Measurements from ENCODE around the gene RNF223.

Gene RNF223

DNA sequence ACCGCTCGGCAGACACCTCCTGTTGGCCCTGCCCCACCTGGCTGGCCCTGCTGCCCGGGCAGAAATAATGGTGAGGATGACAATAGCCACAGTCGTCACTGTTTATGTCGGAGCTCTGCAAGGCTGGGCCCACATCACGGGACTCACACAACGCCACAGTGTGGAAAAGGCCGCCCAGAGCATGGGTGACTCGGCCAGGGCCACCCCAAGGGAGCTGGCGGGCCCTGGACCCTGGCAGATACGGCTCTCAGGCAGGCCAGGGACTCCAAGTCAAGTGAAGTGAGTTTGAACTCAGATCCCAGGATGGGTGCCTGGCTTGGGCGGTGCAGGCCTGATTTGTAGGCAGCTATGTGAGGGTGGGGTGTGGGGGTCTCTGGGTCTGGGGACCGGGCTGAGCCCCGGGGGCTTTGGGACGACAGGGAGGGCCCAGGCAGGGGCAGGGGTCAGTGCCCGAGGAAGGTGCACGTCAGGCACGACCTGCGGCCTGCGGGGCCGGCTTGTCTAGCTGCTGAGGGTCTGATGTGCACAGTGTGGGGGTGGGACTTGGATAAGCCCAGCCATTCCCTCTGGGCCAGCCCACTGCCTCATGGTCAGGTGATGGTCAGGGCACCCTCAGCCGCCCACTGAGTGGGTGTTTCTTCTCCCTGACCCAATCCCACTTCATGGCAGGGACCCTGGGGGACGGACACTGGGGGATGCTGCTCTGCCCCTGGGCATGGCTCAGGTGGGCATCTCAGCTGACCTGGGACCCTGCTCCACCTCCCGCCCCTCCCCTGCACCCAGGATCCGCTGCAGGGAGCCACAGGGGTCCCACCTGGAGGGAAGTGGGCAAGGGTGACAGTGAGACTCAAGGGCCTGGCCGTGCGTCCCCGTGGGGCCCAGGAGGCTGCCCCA, 1.0 kb downstream of the RNF223 start:
- ChIA-PET CTCF (interaction anchor here (0.8 kb wide), 1 partner anchor 89 kb away, joined by 3 read pairs; no protein-coding TSS in a partner anchor), POLR2A (no interaction called here)
- DNase-seq (ENCODE audit: extremely low spot score): no peak

DNA sequence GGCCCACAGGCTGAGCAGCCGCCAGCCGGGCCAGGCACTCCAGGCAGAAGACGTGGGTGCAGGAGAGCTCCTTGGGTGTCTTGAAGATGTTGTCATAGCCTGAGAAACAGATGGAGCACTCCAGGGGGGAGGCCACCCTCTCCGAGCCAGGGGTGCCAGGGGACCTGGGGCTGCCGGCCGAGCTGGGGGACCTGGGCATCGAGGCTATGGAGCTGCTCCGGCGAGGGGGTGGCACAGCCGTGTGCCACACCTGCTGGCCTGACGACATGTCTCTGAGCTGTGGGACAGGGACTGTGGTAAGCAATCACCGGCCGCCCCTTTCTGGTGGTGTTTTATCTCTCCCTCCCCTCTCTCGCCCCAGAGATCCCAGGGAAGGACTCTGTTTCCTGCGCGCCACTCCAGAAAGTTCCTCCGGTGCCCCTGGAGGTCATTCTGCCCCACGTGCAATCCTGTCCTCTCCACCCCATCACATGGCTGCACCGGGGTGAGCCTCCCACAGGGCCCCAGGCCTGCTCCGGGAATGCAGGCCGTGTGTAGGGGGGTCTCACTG, 1.7 kb downstream of the RNF223 start:
- ChIA-PET POLR2A (no interaction called here), CTCF (interaction anchor here (0.8 kb wide), 1 partner anchor 88 kb away, joined by 3 read pairs; no protein-coding TSS in a partner anchor)
- DNase-seq (ENCODE audit: extremely low spot score): no peak
- TF ChIP-seq HDGF (IDR thresholded peaks at IDR 0.05; ENCODE audit: borderline replicate concordance) (no peak), LEF1 (IDR thresholded peaks at IDR 0.05; ENCODE audit: borderline replicate concordance) (no peak), FOXA1 (IDR thresholded peaks at IDR 0.05) (no peak), FOXM1 (IDR thresholded peaks at IDR 0.05; ENCODE audit: borderline replicate concordance) (no peak), ZNF384 (IDR thresholded peaks at IDR 0.05) (no peak), SP1 (IDR thresholded peaks at IDR 0.05) (no peak), TARDBP (IDR thresholded peaks at IDR 0.05) (no peak), FOXK2 (IDR thresholded peaks at IDR 0.05) (no peak), L3MBTL2 (conservative IDR thresholded peaks at IDR 0.05) (no peak)
- TF ChIP-seq, protein P1, sequence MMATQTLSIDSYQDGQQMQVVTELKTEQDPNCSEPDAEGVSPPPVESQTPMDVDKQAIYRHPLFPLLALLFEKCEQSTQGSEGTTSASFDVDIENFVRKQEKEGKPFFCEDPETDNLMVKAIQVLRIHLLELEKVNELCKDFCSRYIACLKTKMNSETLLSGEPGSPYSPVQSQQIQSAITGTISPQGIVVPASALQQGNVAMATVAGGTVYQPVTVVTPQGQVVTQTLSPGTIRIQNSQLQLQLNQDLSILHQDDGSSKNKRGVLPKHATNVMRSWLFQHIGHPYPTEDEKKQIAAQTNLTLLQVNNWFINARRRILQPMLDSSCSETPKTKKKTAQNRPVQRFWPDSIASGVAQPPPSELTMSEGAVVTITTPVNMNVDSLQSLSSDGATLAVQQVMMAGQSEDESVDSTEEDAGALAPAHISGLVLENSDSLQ (IDR thresholded peaks at IDR 0.05): no peak

More for the DNA sequence above, 1.0 kb downstream of the RNF223 start:
- TF ChIP-seq LEF1 (IDR thresholded peaks at IDR 0.05; ENCODE audit: borderline replicate concordance): no peak
- no peak for TF ChIP-seq ARNT (IDR thresholded peaks at IDR 0.05)

DNA sequence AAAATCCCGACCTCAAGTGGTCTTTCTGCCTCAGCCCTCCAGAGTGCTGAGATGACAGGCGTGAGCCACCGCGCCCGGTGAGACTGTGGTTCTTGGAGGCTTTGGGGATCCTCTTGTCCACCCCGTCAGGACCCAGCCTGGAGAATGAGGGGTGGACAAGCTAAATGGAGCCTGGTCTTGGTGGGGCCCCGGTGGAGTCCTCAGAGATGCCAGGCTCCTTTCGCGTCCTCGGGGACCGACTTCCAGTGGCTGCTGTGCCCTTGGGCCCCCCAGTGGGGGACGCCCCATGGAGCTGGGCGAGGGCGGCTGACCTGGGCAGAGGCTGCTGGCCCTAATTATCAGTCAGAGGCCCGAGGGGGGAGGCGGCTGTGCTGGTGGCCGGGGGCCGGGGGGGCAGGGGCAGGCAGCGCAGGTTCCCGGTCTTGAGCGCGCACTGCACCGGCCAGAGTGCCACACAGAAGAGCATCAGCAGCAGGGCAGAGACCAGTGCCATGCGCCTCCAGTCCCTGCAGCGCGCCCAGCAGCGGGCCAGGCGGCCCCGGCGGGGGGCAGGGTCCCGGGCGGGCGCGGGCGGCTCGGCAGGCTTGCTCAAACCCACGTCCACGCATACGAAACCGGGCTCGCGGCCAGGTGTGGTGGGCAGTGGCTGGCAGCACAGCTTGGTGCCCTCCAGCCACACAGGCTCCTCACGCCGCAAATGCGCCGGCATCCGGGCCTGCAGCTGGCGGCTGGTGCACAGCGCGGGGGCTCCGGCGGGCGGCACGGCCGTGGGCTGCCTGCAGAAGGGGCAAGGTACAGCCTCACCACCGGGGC, 2.4 kb downstream of the RNF223 start:
- TF ChIP-seq FOXA1 (IDR thresholded peaks at IDR 0.05) (no peak), L3MBTL2 (conservative IDR thresholded peaks at IDR 0.05) (no peak), HDGF (IDR thresholded peaks at IDR 0.05; ENCODE audit: borderline replicate concordance) (no peak), ZNF384 (IDR thresholded peaks at IDR 0.05) (no peak)
- DNase-seq (ENCODE audit: extremely low spot score): no peak
- ChIA-PET POLR2A (no interaction called here), CTCF (no interaction called here)

DNA sequence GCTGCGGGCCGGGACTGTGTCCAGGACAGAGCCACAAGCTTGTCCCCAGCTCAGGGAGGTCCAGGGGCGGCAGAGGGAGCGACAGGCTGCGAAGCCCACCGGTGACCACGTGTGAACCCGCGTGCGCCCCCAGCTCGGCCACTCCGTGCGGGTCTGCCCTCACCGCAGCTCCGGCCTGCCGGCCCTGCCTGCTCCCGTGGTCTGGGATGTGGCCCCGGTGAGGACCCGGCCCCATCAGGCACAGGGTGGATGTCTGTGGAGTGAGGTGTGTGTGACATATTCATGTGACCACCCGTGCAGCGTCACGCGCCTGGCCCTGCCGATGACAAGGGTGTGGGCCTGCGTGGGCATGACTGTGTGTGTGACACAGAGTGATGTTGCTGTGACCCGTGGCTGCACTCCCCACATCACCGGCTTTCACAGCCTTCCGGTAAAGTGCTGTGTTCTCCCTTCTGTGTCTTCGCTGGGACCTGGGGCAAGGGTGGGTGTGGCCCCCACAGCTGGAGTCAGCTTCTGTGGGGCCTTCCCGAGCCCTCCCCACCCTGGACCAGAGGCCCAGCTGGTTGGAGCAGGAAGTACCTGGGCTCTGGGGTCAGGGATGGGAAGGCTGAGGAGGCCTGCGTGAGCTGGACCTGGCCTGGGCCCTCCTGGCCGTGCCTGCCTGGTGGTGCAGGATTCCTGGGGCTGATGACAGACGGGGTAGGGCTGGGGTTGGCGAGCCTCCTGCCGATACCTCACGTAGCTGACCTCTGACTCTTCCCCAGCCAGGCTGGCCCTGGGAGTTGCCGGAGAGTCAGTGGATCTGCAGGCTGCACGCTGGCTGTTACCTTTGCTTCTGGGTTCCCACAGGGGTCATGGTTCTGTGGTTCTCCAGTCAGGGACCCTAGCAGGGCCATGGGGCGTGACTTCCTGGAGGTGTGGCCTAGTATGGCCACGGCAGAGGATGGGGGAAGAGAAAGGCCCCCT, 4.1 kb downstream of the RNF223 start:
- ChIA-PET CTCF (no interaction called here), POLR2A (interaction anchor here (1.7 kb wide), 1 partner anchor 9 kb away, joined by 6 read pairs; no protein-coding TSS in a partner anchor)
- TF ChIP-seq BHLHE40 (IDR thresholded peaks at IDR 0.05; ENCODE audit: borderline replicate concordance) (no peak), LEF1 (IDR thresholded peaks at IDR 0.05; ENCODE audit: borderline replicate concordance) (no peak), HDGF (IDR thresholded peaks at IDR 0.05; ENCODE audit: borderline replicate concordance) (no peak), SUZ12 (IDR thresholded peaks at IDR 0.05) (no peak), FOXK2 (IDR thresholded peaks at IDR 0.05) (no peak), FOXA1 (IDR thresholded peaks at IDR 0.05) (no peak), FOXM1 (IDR thresholded peaks at IDR 0.05; ENCODE audit: borderline replicate concordance) (no peak)
- DNase-seq (ENCODE audit: extremely low spot score): no peak

DNA sequence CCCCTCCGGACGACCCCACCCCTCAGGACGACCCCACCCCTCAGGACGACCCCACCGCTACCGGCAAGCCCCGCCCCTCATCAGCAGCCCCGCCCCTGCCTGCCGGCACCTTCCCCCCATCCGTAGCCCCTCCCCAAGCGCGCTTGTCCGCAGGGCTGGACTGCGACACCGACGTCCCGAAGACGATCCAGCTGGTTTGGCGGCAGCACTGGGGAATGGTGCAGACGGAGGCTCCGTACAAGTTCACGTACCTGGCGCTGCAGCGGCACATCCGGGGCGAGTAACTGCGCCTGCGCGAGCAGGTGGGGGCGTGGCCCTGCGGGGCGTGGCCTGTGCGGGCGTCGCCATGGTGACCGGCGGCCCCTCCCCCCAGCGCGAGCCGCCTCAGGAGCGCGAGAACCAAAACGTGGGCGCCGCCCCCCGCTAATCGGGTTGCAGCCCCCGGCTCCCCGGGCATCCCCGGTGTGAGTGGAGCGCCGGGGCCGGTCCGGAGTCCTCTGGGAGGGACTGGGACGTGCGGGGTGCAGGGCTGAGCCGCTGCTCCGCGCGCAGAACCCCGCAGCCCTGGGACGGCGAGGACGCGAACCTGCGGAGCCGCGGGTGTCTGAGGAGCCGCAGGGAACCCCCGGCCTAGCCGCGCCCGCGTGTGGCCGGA, 4.9 kb downstream of the RNF223 start:
- POLR2A ChIA-PET: interaction anchor here (1.7 kb wide), 1 partner anchor 10 kb away, joined by 6 read pairs; no protein-coding TSS in a partner anchor
- peak; percentile 95 for DNase-seq (ENCODE audit: extremely low spot score)
- no peak for TF ChIP-seq FOXK2 (IDR thresholded peaks at IDR 0.05)
- TF ChIP-seq ELF4 (IDR thresholded peaks at IDR 0.05): no peak
- TF ChIP-seq BHLHE40 (IDR thresholded peaks at IDR 0.05; ENCODE audit: borderline replicate concordance): no peak
- no peak for TF ChIP-seq SUZ12 (IDR thresholded peaks at IDR 0.05)
- no peak for TF ChIP-seq L3MBTL2 (conservative IDR thresholded peaks at IDR 0.05)
- TF ChIP-seq FOXM1 (IDR thresholded peaks at IDR 0.05; ENCODE audit: borderline replicate concordance): no peak
- TF ChIP-seq NFRKB (IDR thresholded peaks at IDR 0.05): no peak
- no peak for TF ChIP-seq FOXA1 (IDR thresholded peaks at IDR 0.05)
- no peak for TF ChIP-seq TARDBP (IDR thresholded peaks at IDR 0.05)
- no peak for TF ChIP-seq SP1 (IDR thresholded peaks at IDR 0.05)
- TF ChIP-seq ARNT (IDR thresholded peaks at IDR 0.05): no peak
- TF ChIP-seq ZNF384 (IDR thresholded peaks at IDR 0.05): no peak
- TF ChIP-seq, protein P1 (IDR thresholded peaks at IDR 0.05): no peak
- TF ChIP-seq HDGF (IDR thresholded peaks at IDR 0.05; ENCODE audit: borderline replicate concordance): no peak
- TF ChIP-seq CTBP1 (IDR thresholded peaks at IDR 0.05; ENCODE audit: borderline replicate concordance): no peak
- no peak for TF ChIP-seq LEF1 (IDR thresholded peaks at IDR 0.05; ENCODE audit: borderline replicate concordance)
- CTCF ChIA-PET: no interaction called here

Measured in HEK293T (cell line).